Activated CD4-positive, alpha-beta T cell treated with anti-CD3 and anti-CD28 coated beads, Interleukin-2, Interleukin-6, amounts not matched to agents 100 ng/mL and 50 ng/mL, durations not matched to agents 16 hours and 8 hours (primary cell): Measurements from ENCODE around the gene MGAT5B.
"Not testable (repeated sequence)": the region's sequence is repeated elsewhere in the genome, so short reads cannot be mapped to it uniquely, and the experiment has no call there.

Experiments used
- DNase-seq: peaks from one replicate; pipeline ENCODE4 v3.0.0-alpha.2; 2020

The MGAT5B gene

GRCh38 chr17:76848670-76849069 lies 19.5 kb upstream of the MGAT5B start:
- no peak for DNase-seq

DNA sequence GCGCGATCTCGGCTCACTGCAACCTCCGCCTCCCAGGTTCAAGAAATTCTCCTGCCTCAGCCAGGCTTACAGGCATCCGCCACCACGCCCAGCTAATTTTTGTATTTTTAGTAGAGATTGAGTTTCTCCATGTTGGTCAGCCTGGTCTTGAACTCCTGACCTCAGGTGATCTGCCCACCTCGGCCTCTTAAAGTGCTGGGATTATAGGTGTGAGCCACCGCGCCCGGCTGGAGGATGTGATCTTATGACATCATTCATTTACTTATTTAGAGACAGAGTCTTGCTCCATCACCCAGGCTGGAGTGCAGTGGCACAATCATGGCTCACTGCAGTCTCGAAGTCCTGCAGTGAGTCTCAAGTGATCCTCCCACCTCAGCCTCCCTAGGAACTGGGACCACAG lies 19.0 kb upstream of the MGAT5B start:
- not testable (repeated sequence) for DNase-seq

- no peak for DNase-seq
These were observed 15.4 kb upstream of the MGAT5B start for GRCh38 chr17:76852843-76853242.

DNA sequence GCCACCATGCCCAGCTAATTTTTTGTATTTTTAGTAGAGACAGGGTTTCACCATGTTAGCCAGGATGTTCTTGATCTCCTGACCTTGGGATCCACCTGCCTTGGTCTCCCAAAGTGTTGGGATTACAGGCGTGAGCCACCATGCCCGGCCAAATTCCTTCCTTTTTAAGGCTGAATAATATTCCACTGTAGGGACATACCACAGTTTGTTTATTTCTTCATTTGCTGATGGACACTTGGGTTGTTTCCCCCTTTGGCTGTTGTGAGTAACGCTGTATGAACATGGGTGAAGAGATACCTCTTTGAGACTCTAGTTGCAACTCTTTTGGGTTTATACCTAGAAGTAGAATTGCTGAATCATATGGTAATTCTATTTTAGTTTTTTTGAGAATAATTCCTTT lies 13.1 kb upstream of the MGAT5B start:
- DNase-seq: no peak

- no peak for DNase-seq
These were observed 6.1 kb upstream of the MGAT5B start for GRCh38 chr17:76862079-76862478.

DNA sequence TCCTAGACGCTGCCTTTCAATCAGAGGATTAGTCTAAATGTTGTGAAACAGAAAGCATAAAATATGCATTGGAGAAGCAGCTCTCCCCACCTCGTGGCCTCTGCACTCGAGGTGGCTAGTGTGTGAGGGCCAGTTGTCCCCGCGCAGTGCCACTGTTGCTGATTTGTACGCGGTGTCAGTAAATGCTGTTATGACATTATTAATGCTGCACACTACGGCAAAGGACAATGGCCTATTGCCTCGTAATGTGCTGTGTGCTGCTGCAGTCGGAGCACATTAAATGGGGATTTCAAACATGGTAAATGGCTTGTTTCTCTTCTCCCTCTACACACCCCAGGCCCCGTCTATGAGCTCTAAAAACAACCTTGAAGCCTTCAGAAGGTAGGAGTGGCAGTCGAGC lies 5.7 kb upstream of the MGAT5B start:
- no peak for DNase-seq

- no peak for DNase-seq
These were observed 4.2 kb upstream of the MGAT5B start for GRCh38 chr17:76864024-76864423.

DNA sequence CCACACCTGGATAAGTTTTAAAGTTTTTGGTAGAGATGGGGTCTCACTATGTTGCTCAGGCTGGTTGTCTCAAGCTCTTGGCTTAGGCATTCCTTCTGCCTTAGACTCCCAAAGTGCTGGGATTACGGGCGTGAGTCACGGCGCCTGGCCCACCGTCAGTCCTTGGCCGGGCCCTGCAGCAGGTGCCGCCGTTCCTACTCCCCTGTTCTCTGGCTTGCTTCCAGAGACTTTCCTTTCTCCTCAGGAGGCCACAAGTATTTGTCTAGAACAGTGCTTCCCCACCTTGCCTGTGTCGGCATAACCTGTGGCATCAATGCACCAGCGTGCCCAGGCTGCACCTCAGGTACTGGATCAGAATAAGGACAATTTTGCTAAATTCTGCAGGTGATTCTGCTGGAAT lies 3.0 kb upstream of the MGAT5B start:
- DNase-seq: no peak

- DNase-seq: no peak
These were observed 2.0 kb upstream of the MGAT5B start for GRCh38 chr17:76866203-76866602.

DNA sequence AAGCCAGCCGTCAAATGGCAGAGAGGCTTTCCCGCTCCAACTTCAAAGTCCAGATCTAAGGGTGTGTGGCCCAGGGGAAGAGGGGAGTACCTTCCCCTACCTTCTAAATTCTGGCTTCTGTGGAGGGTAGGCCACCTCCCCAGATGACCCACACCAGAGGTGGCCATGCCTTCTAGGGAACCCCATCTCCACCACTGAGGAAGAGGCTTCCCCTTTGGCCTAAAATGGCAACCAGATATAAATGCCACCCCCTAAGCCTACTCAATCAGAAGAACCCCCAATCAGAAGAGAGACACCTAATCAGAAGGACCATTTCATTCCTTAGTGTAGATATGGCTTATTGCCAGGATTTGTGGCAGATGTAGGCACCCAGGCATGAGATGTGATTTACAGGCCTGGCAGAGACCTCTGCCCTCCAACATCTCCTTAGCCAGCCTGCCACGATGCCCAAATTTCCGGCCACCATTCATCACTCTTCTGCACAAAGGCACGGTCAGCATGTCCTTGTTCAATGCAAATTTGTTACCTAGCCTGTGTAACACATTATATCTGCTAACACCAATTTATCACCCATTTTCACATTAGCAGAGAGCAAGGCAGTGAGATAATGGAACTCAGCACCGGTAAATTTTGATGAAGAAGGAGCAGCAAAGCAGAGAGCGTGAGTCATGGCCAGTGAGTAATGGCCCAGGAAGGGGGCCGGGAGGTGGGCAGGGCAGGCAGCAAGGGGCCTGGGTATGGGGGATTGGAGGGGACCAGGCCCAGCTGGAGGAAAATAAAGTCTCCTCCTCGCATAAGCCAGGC lies 1.2 kb upstream of the MGAT5B start:
- DNase-seq: no peak

GRCh38 chr17:76867578-76868175 lies 527 bp upstream of the MGAT5B start:
- no peak for DNase-seq

DNA sequence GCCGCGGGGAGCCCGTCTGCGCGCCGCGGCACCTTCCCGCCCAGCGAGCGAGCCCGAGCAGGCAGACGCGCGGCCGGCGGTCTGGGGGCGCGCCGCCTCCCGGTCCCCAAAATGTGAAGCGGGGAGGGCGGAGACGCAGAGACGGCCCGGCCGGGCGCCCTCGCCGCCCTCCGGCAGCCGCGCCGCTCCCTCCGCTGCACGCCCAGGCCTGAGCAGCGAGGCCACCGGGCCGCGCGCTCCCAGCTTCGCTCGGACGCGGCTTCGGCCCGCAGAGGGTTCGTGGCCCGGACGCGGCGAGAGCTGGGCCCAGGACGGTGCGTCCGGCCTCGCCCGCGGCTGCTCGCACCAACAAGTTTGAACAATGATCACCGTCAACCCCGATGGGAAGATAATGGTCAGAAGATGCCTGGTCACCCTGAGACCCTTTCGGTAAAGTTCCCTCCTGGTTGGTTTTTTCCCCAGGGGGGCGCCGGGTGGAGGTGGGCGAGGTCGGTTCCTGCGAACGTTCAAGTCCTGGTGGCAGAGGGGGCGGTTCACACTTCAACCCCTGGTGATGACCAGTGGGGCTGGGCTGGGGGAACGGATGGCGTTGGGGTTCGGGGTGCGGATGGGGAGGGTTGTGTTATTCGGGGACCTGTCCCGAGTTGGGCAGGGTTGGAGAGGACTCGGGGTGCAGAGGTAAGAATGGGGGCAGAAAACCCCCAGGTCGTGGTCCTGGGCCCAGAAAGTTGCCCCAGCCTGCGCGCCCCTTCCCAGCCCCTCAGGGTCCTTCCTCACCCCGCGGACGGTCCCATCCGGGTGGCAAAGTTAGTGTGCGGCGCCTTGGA lies 678 bp downstream of the MGAT5B start:
- DNase-seq: no peak

GRCh38 chr17:76869496-76870376 lies 1.5 kb downstream of the MGAT5B start:
- DNase-seq: no peak

- no peak for DNase-seq
These were observed 2.1 kb downstream of the MGAT5B start for GRCh38 chr17:76870377-76870714.

- no peak for DNase-seq
These were observed 3.5 kb downstream of the MGAT5B start for GRCh38 chr17:76871668-76872067.

GRCh38 chr17:76872221-76872873 lies 4.1 kb downstream of the MGAT5B start:
- no peak for DNase-seq

DNA sequence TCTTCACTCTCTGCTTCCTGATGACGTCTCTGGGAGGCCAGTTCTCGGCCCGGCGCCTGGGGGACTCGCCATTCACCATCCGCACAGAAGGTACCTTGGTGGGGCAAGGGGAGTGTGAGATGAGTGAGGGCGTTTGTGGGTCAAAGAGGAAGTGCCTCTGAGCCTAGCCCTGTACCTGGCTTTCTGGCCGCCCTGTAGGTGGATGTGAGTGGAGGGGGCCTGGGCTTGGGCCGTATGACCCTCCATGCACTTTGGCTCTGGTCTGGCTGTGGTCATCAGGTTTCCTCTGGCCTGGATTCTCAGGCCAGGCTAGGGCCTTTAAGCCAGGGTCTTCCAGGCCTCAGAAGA lies 4.6 kb downstream of the MGAT5B start:
- DNase-seq: no peak

GRCh38 chr17:76873856-76874255 lies 5.7 kb downstream of the MGAT5B start:
- DNase-seq: no peak

- DNase-seq: no peak
These were observed 9.2 kb downstream of the MGAT5B start for GRCh38 chr17:76877437-76877836.

DNA sequence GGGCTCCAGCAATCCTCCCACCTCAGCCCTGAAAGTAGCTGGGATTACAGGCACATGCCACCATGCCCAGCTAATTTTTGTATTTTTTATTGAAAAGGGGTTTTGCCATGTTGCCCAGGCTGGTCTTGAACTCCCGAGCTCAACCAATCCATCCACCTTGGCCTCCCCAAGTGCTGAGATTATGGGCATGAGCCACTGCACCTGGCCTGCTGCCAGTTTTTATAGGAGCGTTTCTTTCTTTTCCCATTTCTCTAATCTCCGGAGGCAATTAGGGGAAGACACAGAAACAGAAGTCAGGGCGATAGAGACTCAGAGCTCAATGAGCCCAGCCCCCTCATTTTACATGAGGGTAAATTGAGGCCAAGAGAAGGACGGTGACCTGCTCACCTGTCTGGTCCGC lies 10.4 kb downstream of the MGAT5B start:
- no peak for DNase-seq

- no peak for DNase-seq
These were observed 11.1 kb downstream of the MGAT5B start for GRCh38 chr17:76879254-76879653.

DNA sequence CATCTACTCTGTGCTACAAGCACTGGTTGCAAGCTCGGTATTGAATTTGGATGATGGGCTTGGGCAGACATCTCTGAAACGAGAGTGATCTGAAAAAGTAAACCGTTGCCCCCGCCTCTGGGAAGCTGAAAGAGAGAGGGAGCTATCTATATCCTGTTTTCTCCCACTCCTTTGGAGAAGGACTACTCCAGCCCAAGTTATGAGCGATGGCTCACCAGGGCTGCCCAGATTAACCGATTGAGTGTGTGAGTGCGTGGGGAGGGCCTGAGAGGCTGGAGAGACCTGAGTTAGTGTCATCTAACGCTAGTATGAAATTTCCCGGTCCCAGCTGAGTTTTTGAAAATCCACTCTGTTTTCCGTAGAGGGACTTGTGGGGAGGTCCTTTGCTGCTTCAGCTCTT lies 11.5 kb downstream of the MGAT5B start:
- no peak for DNase-seq

DNA sequence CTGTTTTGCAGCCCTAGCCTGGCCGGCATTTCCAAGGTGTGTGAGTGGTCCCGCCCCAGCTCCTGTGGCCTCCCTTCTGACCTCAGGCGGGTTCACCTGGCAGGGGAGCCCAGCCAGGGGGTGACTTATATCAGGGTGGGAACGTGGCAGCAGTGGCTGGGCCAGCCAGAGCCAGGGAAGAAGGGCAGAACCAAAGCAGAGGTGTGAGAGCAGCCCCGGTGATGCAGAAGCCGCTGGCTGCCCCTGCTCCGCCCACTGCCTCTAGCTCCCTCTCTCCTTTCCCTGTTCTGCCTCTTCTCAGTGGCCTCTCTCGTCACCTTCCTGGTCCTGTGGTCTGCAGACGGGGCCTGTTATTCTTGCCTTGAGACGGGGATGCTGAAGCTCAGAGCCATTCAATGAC lies 12.1 kb downstream of the MGAT5B start:
- DNase-seq: no peak
